HG02763 (cell line): Measurements from ENCODE around the gene FMN1.

Experiments used
- ATAC-seq: cut with Tn5 transposase; IDR thresholded peaks from one replicate; pipeline ENCODE4 v1.9.1; 2021; ENCODE audit warnings: mild to moderate bottlenecking, moderate library complexity; ENCODE audit not compliant: unreplicated experiment

The FMN1 gene

DNA sequence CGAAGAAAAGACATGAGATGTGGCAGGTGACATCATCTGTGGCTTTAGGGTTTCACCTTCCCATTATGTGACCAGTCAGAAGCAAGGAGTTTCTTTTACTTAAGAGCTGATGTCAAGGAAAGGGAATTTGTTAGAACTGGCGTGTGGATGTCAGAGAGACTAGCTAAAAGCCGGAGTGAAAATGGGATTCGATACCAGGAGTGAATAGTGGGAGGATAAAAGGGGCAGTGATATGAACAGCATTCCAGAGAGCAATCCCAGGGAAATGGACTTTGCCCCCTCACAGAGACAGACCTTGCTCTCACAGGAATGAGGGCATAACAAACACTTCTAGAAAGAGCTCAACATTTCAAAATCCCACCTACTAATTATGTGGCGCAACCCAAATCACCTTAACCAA is 5.9 kb upstream of the FMN1 start:
- ATAC-seq = no peak

DNA sequence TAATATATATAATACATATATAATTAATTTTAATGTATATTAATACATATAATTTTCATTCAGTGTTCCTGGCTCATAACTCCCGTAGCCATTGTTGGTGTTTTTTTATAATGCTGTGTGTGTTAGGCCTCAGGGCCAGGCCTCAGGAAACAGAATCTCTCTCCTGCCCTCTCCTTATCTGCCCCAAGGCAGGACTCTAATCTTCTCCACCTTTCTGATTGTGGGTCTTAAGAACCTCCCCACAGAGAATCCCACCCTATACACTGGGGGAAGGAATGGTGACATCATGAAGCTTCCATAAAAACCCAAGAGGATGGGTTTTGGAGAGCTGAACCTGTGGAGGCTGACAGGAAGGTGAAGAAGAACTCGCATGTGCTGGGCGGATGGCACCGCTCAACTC is 4.0 kb upstream of the FMN1 start:
- ATAC-seq = no peak

DNA sequence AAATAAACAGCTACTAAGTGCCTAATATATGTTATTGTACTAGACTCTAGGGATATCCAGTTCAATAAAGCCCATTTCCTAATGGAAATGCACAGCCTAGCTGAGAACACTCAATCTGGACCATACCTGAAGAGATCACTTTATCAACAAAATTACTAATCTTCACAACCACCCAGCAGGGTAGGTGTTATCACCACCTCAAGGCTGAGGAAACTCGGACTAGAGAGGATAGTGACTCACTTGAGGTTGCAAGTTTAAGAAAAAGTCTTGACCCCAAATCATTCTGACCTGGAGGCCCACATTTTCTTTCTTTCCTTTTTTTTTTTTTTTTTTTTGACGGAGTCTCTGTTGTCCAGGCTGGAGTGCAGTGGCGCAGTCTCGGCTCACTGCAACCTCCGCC is 3.1 kb upstream of the FMN1 start:
- no peak for ATAC-seq

DNA sequence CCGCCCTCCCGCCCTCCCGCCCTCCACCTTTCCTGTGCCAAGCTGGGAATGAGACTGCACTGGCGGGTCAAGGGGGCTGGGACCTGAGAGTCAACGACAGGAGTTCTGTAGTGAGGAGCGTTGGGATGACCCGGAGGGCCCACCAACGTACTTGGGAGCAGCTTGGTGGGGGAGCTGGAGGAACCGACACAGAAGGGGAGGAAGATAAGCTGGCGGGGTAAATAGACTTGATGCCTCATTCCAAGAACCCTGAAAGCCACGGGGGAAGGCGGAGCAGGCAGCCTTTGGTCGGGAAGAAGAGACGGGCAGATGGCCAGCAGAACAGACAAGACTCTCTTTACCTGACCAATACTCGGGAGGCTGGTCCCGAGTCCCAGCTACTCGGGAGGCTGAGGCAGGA is 277 bp downstream of the FMN1 start:
- no peak for ATAC-seq

DNA sequence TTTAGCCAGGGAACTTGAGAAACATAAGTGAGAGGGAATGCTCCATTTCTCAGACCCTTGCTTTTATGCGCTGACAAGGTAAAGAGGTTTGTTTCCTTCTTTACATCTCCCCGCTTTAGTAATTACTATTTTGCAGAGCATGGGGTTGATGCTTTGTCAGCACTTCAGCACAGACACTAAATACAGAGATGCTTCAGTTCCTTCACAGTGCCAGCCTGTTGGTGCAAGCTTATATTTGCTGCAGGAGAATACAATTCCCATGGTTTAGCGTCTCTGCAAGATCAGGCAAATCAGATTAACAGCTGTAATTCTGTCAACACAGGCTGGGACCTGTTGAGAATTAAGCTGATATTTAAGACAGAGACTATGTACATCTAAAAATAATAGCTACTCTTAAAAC is 2.9 kb downstream of the FMN1 start:
- ATAC-seq = no peak

DNA sequence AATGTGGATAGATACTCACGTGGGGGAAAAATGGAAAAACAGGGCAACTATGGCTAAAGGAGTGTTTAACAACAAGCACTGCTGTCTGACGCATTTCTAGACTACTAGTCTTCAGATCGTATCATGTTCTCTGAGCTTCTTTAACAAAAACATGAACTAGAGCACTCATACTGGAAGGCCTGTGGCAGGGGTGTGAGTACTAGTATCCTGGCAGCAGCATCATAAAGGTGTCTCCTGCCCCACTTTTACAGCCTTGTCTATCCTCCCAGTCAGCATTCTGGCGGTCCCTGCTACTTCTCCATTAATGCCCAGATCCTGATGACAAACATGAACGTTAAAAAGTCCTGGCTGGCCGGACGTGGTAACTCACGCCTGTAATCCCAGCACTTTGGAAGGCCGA is 4.0 kb downstream of the FMN1 start:
- ATAC-seq = no peak

DNA sequence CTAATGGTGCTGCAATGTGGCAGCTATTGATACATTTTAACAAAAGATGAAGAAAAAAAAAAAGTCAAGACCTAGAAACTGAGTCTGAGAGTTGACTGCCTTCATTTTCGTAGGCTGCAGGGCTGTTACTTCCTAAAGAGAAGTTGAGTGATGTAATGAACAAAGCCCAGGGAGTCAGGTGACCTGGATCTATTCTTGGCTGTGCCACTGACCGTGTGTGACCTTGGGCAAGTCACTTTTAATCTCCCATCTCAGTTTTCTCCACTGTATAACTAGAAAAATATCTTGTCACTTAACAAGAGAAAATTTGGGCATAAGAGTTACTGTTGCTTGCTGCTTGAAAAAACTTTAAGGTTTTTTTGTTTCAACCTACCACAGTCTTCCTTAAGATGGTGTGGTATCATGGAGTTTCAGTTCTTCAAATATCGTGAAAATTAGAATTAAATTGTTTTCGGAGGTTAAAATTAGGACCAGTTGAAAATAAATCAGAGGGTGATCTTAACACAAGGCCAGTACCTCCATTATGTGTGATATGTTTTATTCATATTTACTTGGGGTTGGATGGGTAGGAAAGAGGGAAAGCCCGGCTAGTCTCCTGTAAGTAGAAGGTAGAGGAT is 5.8 kb downstream of the FMN1 start:
- ATAC-seq = no peak

DNA sequence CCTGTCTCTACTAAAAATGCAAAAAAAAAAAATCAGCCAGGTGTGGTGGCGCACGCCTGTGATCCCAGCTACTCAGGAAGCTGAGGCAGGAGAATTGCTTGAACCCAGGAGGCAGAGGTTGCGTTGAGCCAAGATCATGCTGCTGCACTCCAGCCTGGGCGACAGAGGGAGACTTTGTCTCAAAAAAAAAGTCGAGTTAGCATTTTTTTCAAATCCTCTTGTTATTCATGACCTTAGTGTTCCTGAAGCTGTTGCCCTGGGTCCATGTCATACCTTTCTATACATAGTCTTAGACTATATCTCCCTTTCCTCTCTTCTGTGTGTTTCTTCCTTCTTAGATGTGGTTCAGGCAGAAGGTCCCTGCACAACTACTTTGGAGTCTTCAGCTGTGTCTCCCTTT is 6.4 kb downstream of the FMN1 start:
- ATAC-seq = no peak

DNA sequence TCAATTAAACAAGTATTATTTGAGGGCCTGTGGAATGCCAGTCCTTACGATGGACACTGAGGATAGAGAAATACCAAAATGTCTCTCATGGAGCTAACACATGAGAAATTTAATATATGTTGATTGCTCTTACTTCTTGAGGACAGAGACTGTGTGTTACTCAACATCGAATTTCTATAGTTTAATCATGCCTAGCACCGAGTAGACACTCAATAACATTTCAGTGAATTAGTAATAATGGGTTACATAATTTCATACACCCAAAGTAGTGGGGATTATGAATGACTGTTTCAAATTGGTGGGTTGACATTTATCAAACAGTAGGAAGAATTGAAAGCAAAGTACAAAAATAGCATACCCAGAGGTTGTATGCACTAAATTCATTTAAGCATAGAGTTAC is 11.2 kb downstream of the FMN1 start:
- no peak for ATAC-seq

DNA sequence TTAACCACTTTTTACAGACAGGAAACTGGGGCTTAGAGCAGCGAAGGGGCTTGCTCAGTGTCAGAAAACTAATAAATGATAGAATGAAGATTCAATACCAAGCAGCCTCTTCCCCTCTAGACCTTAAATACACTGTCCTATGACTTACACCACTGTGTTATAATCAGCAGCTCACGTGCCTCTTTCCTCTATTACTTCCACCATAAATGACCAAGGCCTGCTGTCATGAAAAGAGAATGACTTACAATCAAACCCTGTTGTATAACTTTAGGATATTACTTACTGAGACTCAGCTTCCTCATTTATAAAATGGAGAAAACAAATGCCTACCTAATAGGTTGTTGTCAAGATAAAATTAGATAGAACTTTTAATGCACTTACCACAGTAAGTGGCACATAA is 11.6 kb downstream of the FMN1 start:
- no peak for ATAC-seq

DNA sequence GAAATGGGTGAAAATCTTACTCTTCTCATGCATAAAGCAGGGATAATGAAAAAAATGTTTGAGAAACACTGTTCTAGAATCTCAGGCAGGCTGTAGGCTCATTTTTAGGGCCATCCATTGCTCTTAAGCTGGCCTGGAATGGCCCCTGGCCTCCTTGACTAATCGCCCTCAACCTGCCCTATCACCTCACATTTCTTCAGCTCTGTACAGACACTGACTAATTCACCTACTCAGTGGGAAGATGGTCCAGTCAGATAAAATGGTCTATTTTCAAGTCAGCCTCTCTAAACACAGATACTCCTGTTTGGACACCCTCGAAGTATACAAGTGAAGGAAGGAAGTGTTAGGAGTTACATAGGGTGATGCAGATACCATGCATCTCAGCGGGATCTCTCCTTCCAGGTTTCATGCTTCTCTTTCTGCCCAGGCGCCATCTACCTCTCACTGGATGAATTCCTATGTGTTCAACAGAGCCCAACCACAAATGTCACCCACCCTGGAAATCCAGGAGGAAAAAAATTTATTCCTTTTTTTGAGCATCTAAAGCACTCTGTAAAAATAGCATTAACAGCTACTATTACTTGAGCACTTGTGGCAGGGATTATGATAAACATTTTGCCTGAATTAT is 12.1 kb downstream of the FMN1 start:
- no peak for ATAC-seq

DNA sequence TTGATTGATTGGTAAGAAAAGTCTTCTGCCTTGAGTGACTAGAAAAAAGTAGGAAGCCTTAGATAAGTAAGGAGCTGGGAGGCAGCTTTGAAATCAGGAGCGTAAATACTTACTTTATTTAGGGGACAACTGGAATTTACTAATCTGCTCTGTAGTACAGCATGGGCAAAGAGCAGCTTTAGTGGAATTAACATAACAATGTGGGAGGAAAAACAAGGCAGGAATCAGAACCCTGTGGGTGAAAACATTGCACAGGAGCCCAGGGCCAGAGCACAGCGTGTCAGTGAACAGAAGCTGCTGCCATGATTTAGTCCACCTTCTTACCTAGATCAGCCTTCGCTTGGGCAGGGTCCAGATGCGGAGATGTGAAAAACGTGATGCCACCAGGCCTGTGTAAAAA is 14.6 kb downstream of the FMN1 start:
- no peak for ATAC-seq

DNA sequence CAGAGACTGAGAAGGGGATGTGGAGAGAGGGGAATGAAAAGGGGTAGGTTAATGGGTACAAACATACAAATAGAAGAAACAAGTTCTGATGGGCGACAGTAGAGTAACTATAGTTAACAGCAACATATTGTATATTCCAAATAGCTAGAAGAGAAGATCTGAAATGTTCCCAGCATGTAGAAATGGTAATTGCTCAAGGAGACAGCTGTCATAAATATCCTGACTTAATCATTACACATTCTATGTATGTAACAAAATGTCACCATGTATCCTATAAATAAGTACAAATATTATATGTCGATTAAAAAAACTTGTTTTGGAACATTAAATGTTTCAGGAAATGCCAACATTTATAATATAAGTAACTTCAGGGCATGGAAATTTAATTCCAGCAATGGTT is 23.3 kb downstream of the FMN1 start:
- no peak for ATAC-seq

DNA sequence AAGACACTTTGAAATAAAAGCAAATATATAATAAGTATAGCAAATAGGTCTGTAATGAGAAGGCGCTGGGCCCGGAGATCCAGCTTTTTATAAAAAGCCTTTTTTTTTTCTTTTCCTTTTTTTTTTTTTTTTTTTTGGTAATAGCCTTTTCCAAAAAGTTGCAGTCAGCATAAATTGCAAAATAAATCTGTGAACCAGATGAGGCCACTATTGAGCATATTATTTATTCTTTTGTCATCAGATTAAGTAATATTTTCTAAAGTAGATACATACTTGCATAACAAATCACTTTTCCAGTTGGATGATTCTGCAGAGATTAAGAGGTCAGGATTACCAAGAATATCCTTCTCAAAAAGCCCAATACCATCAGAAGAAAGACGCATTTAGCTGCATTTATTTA is 24.9 kb downstream of the FMN1 start:
- no peak for ATAC-seq

DNA sequence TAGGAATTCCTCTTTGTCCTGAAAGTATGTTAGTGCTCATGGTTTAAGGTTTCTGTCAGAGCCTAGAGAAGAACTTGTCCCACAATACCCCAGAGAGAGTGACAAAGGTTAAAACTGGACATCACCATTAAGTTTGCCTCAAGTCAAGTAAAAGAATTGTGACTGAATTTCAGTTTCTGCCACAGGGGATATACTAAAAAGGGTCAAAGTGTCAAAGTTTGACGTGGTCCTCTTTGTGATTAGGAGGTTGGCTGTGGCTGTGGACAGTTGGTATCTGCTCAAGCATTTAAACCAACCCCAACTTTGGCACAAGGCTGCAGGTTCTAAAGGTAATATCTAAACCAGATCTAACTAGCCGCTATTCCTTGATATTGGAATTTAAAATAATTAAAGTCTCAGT is 26.1 kb downstream of the FMN1 start:
- no peak for ATAC-seq

DNA sequence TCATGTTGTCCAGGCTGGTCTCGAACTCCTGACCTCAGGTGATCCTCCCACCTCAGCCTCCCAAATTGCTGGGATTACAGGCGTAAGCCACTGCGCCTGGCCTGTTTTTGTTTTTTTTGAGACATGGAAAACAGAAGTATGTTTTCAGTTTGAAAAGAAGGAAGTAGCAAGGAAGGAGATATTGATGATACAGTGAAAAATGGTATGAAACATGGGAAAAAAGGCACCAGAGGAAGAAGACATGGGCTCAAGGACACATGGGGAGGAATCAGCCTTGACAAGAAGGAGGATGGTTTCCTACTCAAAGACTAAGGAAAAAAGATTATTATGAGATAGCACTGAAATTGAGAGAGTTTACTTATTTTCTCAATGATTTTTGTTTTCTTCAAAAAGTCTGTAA is 30.7 kb downstream of the FMN1 start:
- ATAC-seq = no peak

DNA sequence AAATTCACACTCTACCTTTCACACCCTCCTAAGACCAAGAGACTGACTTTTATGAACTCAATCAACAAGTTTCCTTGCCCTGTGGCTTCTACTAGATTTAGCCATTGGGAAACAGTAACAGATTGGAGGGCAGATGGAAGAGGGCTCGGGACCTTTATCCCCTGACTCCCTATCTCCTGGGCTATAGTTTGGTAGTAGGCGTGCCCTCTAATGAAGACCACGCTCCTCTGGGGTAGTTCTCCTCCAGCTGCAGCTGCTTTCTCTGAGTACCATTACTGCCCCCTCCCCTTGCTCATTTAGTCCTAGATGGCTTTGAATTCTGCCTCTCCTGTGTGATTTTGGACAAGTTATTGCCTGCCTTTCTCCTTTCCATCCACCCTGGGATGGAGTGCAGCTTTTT is 33.3 kb downstream of the FMN1 start:
- ATAC-seq = no peak

DNA sequence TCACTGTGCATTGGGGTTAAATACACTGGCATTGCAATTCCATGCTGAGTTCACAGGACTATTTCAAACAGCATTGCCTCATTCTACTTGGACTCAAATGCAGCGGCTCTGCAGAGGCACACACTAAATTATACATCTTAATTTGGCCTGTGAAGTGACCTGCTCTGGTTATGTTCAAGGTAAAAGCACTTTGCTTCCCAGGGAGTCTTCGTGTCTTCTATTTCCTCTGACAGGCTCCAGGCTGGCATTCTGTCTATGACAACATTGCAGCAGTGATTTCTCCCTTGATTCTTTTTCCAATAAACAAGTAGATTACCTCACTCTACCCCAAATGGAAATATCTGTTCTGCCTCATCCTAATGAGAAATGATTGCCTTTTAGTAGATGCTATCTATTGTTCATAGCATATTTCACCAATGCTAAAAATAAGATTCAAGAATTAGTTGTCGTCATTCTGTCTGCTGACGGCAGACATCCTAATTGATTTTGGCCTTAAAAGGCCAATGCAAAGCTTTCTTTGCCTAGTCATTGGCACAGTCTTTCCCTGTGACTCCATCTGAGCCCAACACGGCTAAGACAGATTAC is 33.8 kb downstream of the FMN1 start:
- no peak for ATAC-seq

DNA sequence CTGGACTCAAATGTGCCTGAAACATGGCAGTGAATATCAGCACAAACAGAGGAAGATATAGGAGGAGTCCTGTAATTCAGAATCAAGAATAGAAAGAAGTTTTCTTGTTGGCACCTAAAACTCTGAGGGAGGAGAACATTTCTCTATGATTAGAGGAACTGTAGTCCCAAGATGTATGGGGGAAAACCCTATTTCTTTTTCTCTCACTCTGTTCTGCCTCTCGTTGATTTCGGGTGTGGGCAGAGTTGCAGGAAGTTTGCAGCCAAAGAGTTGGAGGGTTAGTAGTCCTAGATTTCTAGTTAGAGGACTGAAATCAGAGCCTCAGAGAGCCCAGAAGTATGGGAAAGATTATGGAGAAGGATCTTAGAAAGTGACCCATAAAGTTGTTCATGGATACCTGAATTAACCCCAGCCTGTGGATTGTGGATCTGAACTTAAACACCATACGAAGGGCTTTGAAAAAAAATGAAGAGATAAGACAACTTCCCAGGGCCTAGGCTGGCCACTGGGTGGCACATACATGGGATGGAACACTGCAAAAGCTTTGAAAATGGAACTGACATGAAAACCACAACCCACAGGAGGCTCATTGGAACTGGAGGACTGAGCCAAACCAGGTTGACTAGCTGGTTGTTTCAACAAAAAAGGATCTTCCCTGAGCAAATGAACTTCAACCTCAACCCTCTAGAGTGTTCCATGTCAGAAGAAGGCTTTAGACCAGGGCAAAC is 34.6 kb downstream of the FMN1 start:
- ATAC-seq = no peak

DNA sequence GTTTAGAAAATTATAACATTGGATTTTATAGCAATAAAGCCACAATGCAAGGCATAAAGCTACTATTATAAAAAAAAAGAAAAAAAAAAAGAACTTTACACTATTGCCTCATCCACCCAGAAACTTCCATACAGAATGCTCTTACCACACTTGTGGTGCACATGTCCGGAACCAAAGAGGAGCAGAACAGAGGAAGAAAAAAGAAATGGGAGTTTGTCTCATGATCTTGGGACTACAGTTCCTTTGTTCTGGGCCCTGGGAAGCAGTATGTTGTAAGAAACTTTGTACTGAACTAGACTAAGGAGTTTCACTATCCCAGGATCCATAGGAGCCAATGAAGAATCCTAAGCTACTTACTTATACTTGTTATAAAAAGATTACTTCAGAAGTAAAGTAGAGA is 36.1 kb downstream of the FMN1 start:
- no peak for ATAC-seq

DNA sequence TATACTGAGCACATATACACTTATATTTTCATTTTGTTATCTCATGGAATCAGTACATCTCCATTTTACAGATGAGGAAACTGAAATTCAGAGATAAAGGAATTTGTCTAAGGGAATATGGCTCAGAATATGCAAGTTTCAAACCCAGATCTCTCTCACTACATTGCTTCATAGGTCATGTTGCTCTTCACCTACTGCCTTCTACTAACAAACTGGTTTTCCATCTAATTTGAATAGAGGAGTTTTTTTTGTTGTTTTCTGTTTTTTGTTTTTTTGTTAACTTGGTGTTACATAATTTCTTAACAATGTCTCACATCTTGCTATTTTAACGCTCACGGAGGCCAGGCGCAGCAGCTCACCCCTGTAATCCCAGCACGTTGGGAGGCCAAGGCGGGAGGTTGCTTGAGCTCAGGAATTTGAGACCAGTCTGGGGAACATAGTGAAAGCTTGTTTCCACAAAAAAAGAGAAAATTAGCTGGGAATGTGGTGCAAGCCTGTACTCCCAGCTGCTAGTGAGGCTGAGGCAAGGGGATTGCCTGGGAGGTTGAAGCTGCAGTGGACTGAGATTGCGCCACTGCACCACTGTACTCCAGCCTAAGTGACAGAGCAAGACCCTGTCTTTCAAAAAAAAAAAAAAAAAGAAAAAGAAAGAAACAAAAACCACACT is 37.0 kb downstream of the FMN1 start:
- no peak for ATAC-seq
